GM12874 (cell line): ENCODE results near the gene ACADL.

ENCODE experiments used
- CTCF ChIP-seq: IDR thresholded peaks from 2 replicates; pipeline ENCODE4 v1.5.1; 2011; ENCODE audit warnings: low read depth, mild to moderate bottlenecking, control low read depth, low read length, moderate library complexity; ENCODE audit not compliant: insufficient read depth

ACADL gene

GRCh38 chr2:210162466-210163124 is 62.7 kb downstream of the ACADL start:
- TF ChIP-seq CTCF: no peak

GRCh38 chr2:210159059-210159458 is 66.2 kb downstream of the ACADL start:
- TF ChIP-seq CTCF: no peak

- TF ChIP-seq CTCF: no peak
Observed at GRCh38 chr2:210158236-210158635, 67.0 kb downstream of the ACADL start.

- TF ChIP-seq CTCF: no peak
Observed at GRCh38 chr2:210157526-210157925, 67.7 kb downstream of the ACADL start.

GRCh38 chr2:210147614-210148013 is 77.6 kb downstream of the ACADL start:
- TF ChIP-seq CTCF: no peak
